Activated B cell treated with CpG ODN at 0.5 μM for 24 hours (primary cell): Measurements from ENCODE around the gene TAF11L6. TPM values are rescaled to one million over a fixed set of nuclear protein-coding genes. Genes with fewer than 3 reads are reported as not detected.

ENCODE experiments used
- total RNA-seq: library from RNA; stranded (reverse); gene quantifications from 2 replicates; pipeline ENCODE4 v1.2.3, GENCODE V29; 2022

The TAF11L6 gene
- total RNA-seq, 1 donor from 2014 or later: not detected

Other genes starting within 250 kb of the TAF11L6 start
- not detected in 2 replicates for gene TAF11L2, start 30.4 kb upstream of the TAF11L6 start, total RNA-seq
- not detected in 2 replicates for gene TAF11L3, start 10.3 kb upstream of the TAF11L6 start, total RNA-seq
- not detected in 2 replicates for gene TAF11L4, start 6.9 kb upstream of the TAF11L6 start, total RNA-seq
- not detected in 2 replicates for gene TAF11L5, start 3.4 kb upstream of the TAF11L6 start, total RNA-seq
- not detected in 2 replicates for gene TAF11L7, start 57.1 kb downstream of the TAF11L6 start, total RNA-seq
- not detected in 2 replicates for gene TAF11L8, start 62.3 kb downstream of the TAF11L6 start, total RNA-seq
- gene TAF11L9, start 65.7 kb downstream of the TAF11L6 start, total RNA-seq: not detected in 2 replicates
- gene TAF11L10, start 69.2 kb downstream of the TAF11L6 start, total RNA-seq: not detected in 2 replicates
- not detected in 2 replicates for gene TAF11L11, start 75.5 kb downstream of the TAF11L6 start, total RNA-seq
- gene TAF11L12, start 81.7 kb downstream of the TAF11L6 start, total RNA-seq: not detected in 2 replicates
- not detected in 2 replicates for gene TAF11L13, start 103.4 kb downstream of the TAF11L6 start, total RNA-seq
- gene TAF11L14, start 105.8 kb downstream of the TAF11L6 start, total RNA-seq: not detected in 2 replicates